HPDE6-E6E7 (cell line): ENCODE data around the gene UBE2QL1.

Experiments used
- DNase-seq: peaks from one replicate; pipeline ENCODE4 v3.0.0; 2011; ENCODE audit warnings: missing footprints; ENCODE audit errors: extremely low spot score

The UBE2QL1 gene

GRCh38 chr5:6535594-6535993, 86.9 kb downstream of the UBE2QL1 start:
- no peak for DNase-seq

GRCh38 chr5:6539060-6539459, 90.4 kb downstream of the UBE2QL1 start:
- DNase-seq = no peak

- DNase-seq = no peak
Observed at GRCh38 chr5:6540111-6540827, 91.6 kb downstream of the UBE2QL1 start.

GRCh38 chr5:6541256-6542013, 92.8 kb downstream of the UBE2QL1 start:
- DNase-seq = no peak

- DNase-seq = no peak
Observed at GRCh38 chr5:6542421-6543345, 94.0 kb downstream of the UBE2QL1 start.

GRCh38 chr5:6543346-6543730, 94.7 kb downstream of the UBE2QL1 start:
- DNase-seq = no peak

- no peak for DNase-seq
Observed at GRCh38 chr5:6543830-6544560, 95.3 kb downstream of the UBE2QL1 start.
